ENCODE results near the gene MACROD1. TPM values are rescaled to one million over a fixed set of nuclear protein-coding genes. Genes with fewer than 3 reads are reported as not detected.
A peak's percentile ranks its signal among the peaks of the same experiment; 100 is the strongest.
"Not testable (repeated sequence)": the region's sequence is repeated elsewhere in the genome, so short reads cannot be mapped to it uniquely, and the experiment has no call there.

The MACROD1 gene
- total RNA-seq, 1 donor from 2014 or later, result 20.2 TPM

GRCh38 chr11:63974259-63975143 lies 191.4 kb downstream of the MACROD1 start, which contains the start of gene COX8A:
Gene COX8A, plus strand, starts transcription at chr11:63974620. Its CDS starts 61 bp downstream, at chr11:63974681.
- Mint-ChIP-seq H3K36me3 (ENCODE audit: low read depth) (peaks cover 19% of the 10 kb centered on the region), H3K4me1 (ENCODE audit: low read depth) (peaks cover 17% of the 10 kb centered on the region), H3K4me3 (peak within 1 kb of the TSS; percentile 100), H3K9me3 (no peaks in the 10 kb centered on the region), H3K27me3 (ENCODE audit: insufficient read depth) (peaks cover 8% of the 10 kb centered on the region), H3K27ac (peak within 1 kb of the TSS; percentile 97)
- peak; percentile 96 for DNase-seq (ENCODE audit: low spot score)
- intact Hi-C loops (cut with micrococcal nuclease), result loop anchor here (1.0 to 10.0 kb wide), 10 partner anchors 12 to 310 kb away; partner anchors contain the start of genes BAD, DNAJC4, FKBP2 and GPR137

GRCh38 chr11:63973912-63974258 lies 192.0 kb downstream of the MACROD1 start:
- DNase-seq (ENCODE audit: low spot score); H3K27me3 Mint-ChIP-seq (ENCODE audit: insufficient read depth); H3K9me3 Mint-ChIP-seq: not testable (repeated sequence)
- Mint-ChIP-seq H3K4me3 (peak overlapping the region; percentile 100), H3K36me3 (ENCODE audit: low read depth) (peaks cover 17% of the 10 kb centered on the region), H3K27ac (peak overlapping the region; percentile 97), H3K4me1 (ENCODE audit: low read depth) (peaks cover 17% of the 10 kb centered on the region)
- intact Hi-C loops (cut with micrococcal nuclease), result loop anchor here (1.0 to 10.0 kb wide), 10 partner anchors 12 to 311 kb away; partner anchors contain the start of genes BAD, DNAJC4, FKBP2 and GPR137

DNA sequence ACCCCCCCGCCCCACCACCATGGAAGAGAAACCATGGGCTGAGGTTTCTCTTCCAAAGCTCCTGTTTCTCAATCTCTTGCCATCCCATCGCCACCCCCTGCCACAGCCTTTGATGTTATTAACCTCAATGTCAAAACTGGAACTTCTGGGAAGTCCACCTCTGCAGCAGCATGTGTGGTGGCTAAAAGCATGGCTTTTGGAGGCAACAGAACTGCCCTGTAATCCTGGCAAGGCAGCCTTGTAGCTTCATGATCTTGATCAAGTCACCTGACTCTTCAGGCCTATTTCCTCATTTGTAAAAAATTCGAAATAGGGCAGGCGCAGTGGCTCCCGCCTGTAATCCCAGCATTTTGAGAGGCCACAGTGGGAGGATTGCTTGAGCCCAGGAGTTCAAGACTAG lies 195.0 kb downstream of the MACROD1 start:
- no peak for DNase-seq (ENCODE audit: low spot score)

GRCh38 chr11:63969461-63969860 lies 196.5 kb downstream of the MACROD1 start:
- Mint-ChIP-seq H3K4me3 (no peak overlapping the region), H3K27ac (no peak overlapping the region), H3K36me3 (ENCODE audit: low read depth) (peaks cover 3% of the 10 kb centered on the region), H3K4me1 (ENCODE audit: low read depth) (no peaks in the 10 kb centered on the region), H3K9me3 (no peaks in the 10 kb centered on the region), H3K27me3 (ENCODE audit: insufficient read depth) (peaks cover 8% of the 10 kb centered on the region)
- intact Hi-C loops (cut with micrococcal nuclease), result no loop called here
- no peak for DNase-seq (ENCODE audit: low spot score)

More for the DNA sequence above, 195.0 kb downstream of the MACROD1 start:
- peaks cover 6% of the 10 kb centered on the region for H3K36me3 Mint-ChIP-seq (ENCODE audit: low read depth)
- peaks cover 4% of the 10 kb centered on the region for H3K4me1 Mint-ChIP-seq (ENCODE audit: low read depth)
- no peak overlapping the region for H3K4me3 Mint-ChIP-seq
- H3K27ac Mint-ChIP-seq, result no peak overlapping the region
- intact Hi-C loops (cut with micrococcal nuclease), result loop anchor here (10.0 kb wide), 1 partner anchor 314 kb away; the partner anchor contains the start of genes BAD and GPR137
- peaks cover 8% of the 10 kb centered on the region for H3K27me3 Mint-ChIP-seq (ENCODE audit: insufficient read depth)
- no peaks in the 10 kb centered on the region for H3K9me3 Mint-ChIP-seq

DNA sequence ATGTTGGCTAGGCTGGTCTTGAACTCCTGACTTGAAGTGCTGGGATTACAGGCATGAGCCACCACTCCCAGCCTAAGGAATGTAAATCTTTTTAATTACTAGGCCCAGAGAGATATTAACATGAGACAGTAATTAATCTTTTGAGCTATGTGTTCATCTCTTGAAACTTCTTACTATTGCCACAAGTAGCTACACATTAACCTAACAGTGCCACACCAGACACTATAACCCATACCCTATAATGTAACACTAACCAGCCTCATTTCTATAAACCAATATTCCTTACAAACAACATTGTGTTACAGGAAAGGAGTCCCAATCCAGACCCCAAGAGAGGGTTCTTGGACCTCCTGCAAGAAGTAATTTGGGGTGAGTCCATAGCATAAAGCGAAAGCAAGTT lies 199.5 kb downstream of the MACROD1 start:
- no peaks in the 10 kb centered on the region for H3K36me3 Mint-ChIP-seq (ENCODE audit: low read depth)
- intact Hi-C loops (cut with micrococcal nuclease), result no loop called here
- H3K27me3 Mint-ChIP-seq (ENCODE audit: insufficient read depth), result peaks cover 6% of the 10 kb centered on the region
- no peak overlapping the region for H3K27ac Mint-ChIP-seq
- H3K9me3 Mint-ChIP-seq, result no peaks in the 10 kb centered on the region
- H3K4me1 Mint-ChIP-seq (ENCODE audit: low read depth), result peaks cover 6% of the 10 kb centered on the region
- DNase-seq (ENCODE audit: low spot score), result no peak
- no peak overlapping the region for H3K4me3 Mint-ChIP-seq

DNA sequence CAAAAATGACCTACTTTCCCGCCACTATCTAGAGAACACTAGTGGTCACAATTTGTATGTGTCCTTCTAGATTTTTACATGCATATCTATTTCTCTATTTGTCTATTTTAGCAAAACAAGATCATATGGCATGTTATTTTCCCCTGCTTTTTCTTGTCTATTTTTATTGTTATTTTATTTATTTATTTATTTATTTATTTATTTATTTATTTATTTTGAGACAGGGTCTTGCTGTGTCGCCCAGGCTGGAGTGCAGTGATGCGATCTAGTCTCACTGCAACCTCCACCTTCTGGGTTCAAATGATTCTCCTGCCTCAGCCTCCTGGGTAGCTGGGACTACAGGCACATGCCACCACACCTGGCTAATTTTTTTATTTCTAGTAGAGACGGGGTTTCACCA lies 202.0 kb downstream of the MACROD1 start:
- H3K36me3 Mint-ChIP-seq (ENCODE audit: low read depth); H3K9me3 Mint-ChIP-seq; DNase-seq (ENCODE audit: low spot score); intact Hi-C loops (cut with micrococcal nuclease); H3K4me3 Mint-ChIP-seq; H3K27me3 Mint-ChIP-seq (ENCODE audit: insufficient read depth); H3K27ac Mint-ChIP-seq: not testable (repeated sequence)
- H3K4me1 Mint-ChIP-seq (ENCODE audit: low read depth), result peaks cover 13% of the 10 kb centered on the region

- no peaks in the 10 kb centered on the region for H3K9me3 Mint-ChIP-seq
- no peak overlapping the region for H3K4me3 Mint-ChIP-seq
- no peaks in the 10 kb centered on the region for H3K27me3 Mint-ChIP-seq (ENCODE audit: insufficient read depth)
- peaks cover 18% of the 10 kb centered on the region for H3K4me1 Mint-ChIP-seq (ENCODE audit: low read depth)
- intact Hi-C loops (cut with micrococcal nuclease), result no loop called here
- H3K27ac Mint-ChIP-seq, result peak overlapping the region; percentile 29
- H3K36me3 Mint-ChIP-seq (ENCODE audit: low read depth), result no peaks in the 10 kb centered on the region
- DNase-seq (ENCODE audit: low spot score), result no peak
Measured at GRCh38 chr11:63961608-63962412, 204.1 kb downstream of the MACROD1 start.

DNA sequence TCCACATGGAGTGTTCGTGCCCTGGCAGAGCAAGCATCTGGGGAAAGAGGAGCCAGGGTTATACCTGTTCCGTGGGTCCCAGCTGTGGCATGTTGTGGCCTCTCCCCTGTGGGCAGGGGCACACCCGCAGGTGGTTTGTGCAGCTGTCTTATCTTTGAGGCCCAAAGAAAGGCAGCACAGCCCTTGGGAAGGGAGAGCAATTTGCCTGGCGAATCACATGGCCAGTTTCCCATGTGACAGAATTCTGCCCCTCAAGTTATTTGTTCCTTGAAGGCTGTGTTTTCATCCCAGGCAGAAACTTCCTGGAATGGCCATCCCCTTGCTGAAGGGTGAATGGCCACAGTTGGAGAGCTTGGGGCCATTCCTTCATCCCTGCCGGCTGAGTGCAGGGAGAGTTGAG lies 207.9 kb downstream of the MACROD1 start:
- Mint-ChIP-seq H3K27ac (no peak overlapping the region), H3K9me3 (no peaks in the 10 kb centered on the region), H3K27me3 (ENCODE audit: insufficient read depth) (no peaks in the 10 kb centered on the region), H3K36me3 (ENCODE audit: low read depth) (peaks cover 22% of the 10 kb centered on the region), H3K4me3 (no peak overlapping the region), H3K4me1 (ENCODE audit: low read depth) (peaks cover 18% of the 10 kb centered on the region)
- intact Hi-C loops (cut with micrococcal nuclease), result no loop called here
- no peak for DNase-seq (ENCODE audit: low spot score)

GRCh38 chr11:63952570-63952969 lies 213.3 kb downstream of the MACROD1 start:
- Mint-ChIP-seq H3K4me3 (no peak overlapping the region), H3K9me3 (no peaks in the 10 kb centered on the region), H3K27me3 (ENCODE audit: insufficient read depth) (no peaks in the 10 kb centered on the region), H3K27ac (peak overlapping the region; percentile 77), H3K36me3 (ENCODE audit: low read depth) (peaks cover 27% of the 10 kb centered on the region), H3K4me1 (ENCODE audit: low read depth) (peaks cover 24% of the 10 kb centered on the region)
- no peak for DNase-seq (ENCODE audit: low spot score)
- intact Hi-C loops (cut with micrococcal nuclease), result loop anchor here (1.0 kb wide), 1 partner anchor 13 kb away; the partner anchor contains the start of gene NAA40

DNA sequence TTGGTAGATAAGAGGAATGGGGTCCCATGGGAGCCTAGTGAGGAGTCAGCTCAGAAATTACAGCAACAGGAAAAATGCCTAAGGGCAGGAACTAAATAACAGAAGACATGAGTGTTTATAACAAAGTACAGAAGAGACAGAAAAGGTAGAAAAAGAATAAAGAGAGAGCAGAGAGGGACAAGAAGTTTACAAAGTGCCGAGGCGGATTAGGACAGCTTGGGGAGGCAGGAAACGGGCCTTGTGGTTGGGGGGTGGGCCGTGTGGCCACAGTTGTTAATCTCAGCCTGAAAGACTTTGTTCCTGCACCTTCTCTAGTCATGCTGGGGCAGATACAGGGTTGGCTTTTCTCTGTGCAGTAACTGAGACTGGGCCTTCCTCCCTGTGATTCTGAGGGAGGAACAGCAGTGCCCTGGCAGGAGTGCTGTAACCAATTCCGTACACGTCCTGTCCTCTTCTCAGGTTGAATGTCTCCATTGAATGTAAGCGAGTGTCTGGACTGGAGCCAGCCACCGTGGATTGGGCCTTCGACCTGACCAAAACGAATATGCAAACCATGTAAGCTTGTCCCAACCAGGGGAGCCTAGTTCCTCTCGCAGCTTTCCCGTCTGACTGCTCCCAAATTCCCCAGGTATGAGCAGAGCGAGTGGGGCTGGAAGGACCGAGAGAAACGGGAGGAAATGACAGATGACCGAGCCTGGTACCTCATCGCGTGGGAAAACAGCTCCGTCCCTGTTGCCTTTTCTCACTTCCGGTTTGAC lies 214.0 kb downstream of the MACROD1 start:
- Mint-ChIP-seq H3K9me3 (no peaks in the 10 kb centered on the region), H3K4me1 (ENCODE audit: low read depth) (peaks cover 21% of the 10 kb centered on the region), H3K27ac (peak overlapping the region; percentile 77), H3K27me3 (ENCODE audit: insufficient read depth) (no peaks in the 10 kb centered on the region), H3K36me3 (ENCODE audit: low read depth) (peaks cover 27% of the 10 kb centered on the region), H3K4me3 (peak overlapping the region; percentile 56)
- intact Hi-C loops (cut with micrococcal nuclease), result loop anchor here (1.0 kb wide), 1 partner anchor 13 kb away; the partner anchor contains the start of gene NAA40
- peak; percentile 38 for DNase-seq (ENCODE audit: low spot score)

Data from activated T-helper 1 cell treated with anti-CD3 and anti-CD28 coated beads, Interleukin-12 subunit alpha, Interleukin-12 subunit beta, Interleukin-2, Interleukin-4 antibody, amounts not matched to agents 30 ng/mL and 10 ng/mL and 1 ng/mL, durations not matched to agents 14 hours and 24 hours and 36 hours (primary cell).